IMR-90 (cell line): ENCODE data around the gene GNB2. TPM values are rescaled to one million over a fixed set of nuclear protein-coding genes. Genes with fewer than 3 reads are reported as not detected.

Experiments used
- ATAC-seq: fragments of 200-7000 bp; cut with Tn5 transposase; 2 replicates; pipeline ENCODE4 v1.9.1; 2020; ENCODE audit warnings: low read depth, mild to moderate bottlenecking, moderate library complexity
- Bru-seq: library from RNA; stranded (reverse); fragments of 400-500 nt; gene quantifications from one replicate; lab custom pipeline; 2021; lab: Mats Ljungman, UMichigan
- BruChase-seq, 2 experiments: library from RNA; stranded (reverse); fragments of 400-500 nt; gene quantifications; one replicate each; lab custom pipeline; 2021; lab: Mats Ljungman, UMichigan
- BruUV-seq: library from RNA; stranded (reverse); fragments of 400-500 nt; replicated peaks from 2 replicates; lab custom pipeline; 2021; lab: Mats Ljungman, UMichigan
- CTCF ChIA-PET: fragments of 300-600 bp; formaldehyde crosslinking; extraction: SDS; loops from one replicate; lab custom pipeline; 2021; ENCODE audit warnings: antibody characterized with exemption; lab: Yijun Ruan, JAX
- POLR2A ChIA-PET: fragments of 300-600 bp; sonication (Branson Sonifier 250); formaldehyde crosslinking; loops from one replicate; lab custom pipeline; 2022; ENCODE audit warnings: antibody characterized with exemption; ENCODE audit not compliant: unreplicated experiment; lab: Charles Lee
- DNase-seq: peaks from one replicate; pipeline ENCODE4 v3.0.0; 2013
- H2AFZ ChIP-seq: replicated peaks from 2 replicates; pipeline ENCODE3; 2013; ENCODE audit warnings: low read length, mild to moderate bottlenecking; ENCODE audit not compliant: poor library complexity
- H2AK5ac ChIP-seq: 2 replicates; pipeline ENCODE4 v1.6.1; 2013; ENCODE audit warnings: low read depth, low read length, inconsistent platforms
- H2AK9ac ChIP-seq: replicated peaks from 2 replicates; pipeline ENCODE3; 2013; ENCODE audit warnings: mild to moderate bottlenecking, low read depth, low read length, moderate library complexity; ENCODE audit not compliant: poor library complexity
- H2BK120ac ChIP-seq: 2 replicates; pipeline ENCODE4 v1.6.1; 2013; ENCODE audit warnings: low read depth, low read length, inconsistent platforms
- H2BK15ac ChIP-seq: 3 replicates; pipeline ENCODE4 v1.6.1; 2013; ENCODE audit warnings: low read depth, low read length, inconsistent platforms
- H2BK20ac ChIP-seq: 2 replicates; pipeline ENCODE4 v1.6.1; 2013; ENCODE audit warnings: low read depth, mild to moderate bottlenecking, inconsistent platforms, low read length, moderate library complexity
- H2BK5ac ChIP-seq: 2 replicates; pipeline ENCODE4 v1.6.1; 2013; ENCODE audit warnings: mild to moderate bottlenecking, low read depth, low read length, inconsistent platforms; ENCODE audit not compliant: poor library complexity, severe bottlenecking
- H3K14ac ChIP-seq: replicated peaks from 2 replicates; pipeline ENCODE4 v1.6.1; 2013; ENCODE audit warnings: low read depth, low read length, inconsistent platforms
- H3K18ac ChIP-seq: 2 replicates; pipeline ENCODE4 v1.6.1; 2013; ENCODE audit warnings: low read depth, low read length, control low read depth
- H3K23ac ChIP-seq: 2 replicates; pipeline ENCODE4 v1.6.1; 2013; ENCODE audit warnings: low read depth, low read length, inconsistent platforms
- H3K27ac ChIP-seq: 2 replicates; pipeline ENCODE4 v1.5.1; 2013; ENCODE audit warnings: mild to moderate bottlenecking, control low read depth, low read length; ENCODE audit not compliant: insufficient read depth
- H3K27me3 ChIP-seq: 2 replicates; pipeline ENCODE4 v1.6.1; 2013; ENCODE audit warnings: low read length; ENCODE audit not compliant: control insufficient read depth, insufficient read depth
- H3K36me3 ChIP-seq: 2 replicates; pipeline ENCODE4 v1.6.1; 2013; ENCODE audit warnings: low read length, mixed read lengths; ENCODE audit not compliant: control insufficient read depth, insufficient read depth
- H3K4ac ChIP-seq: 2 replicates; pipeline ENCODE4 v1.6.1; 2013; ENCODE audit warnings: low read depth, low read length, inconsistent platforms
- H3K4me1 ChIP-seq: 2 replicates; pipeline ENCODE4 v1.6.1; 2013; ENCODE audit warnings: low read length, mixed read lengths; ENCODE audit not compliant: control insufficient read depth, insufficient read depth
- H3K4me2 ChIP-seq: 2 replicates; pipeline ENCODE4 v1.6.1; 2013; ENCODE audit warnings: low read depth, mild to moderate bottlenecking, control low read depth, low read length, moderate library complexity
- H3K4me3 ChIP-seq: 2 replicates; pipeline ENCODE4 v1.5.1; 2013; ENCODE audit warnings: low read depth, mild to moderate bottlenecking, control low read depth, low read length, moderate library complexity; ENCODE audit not compliant: insufficient read depth
- H3K56ac ChIP-seq: 2 replicates; pipeline ENCODE4 v1.6.1; 2013; ENCODE audit warnings: low read length, inconsistent platforms; ENCODE audit not compliant: insufficient read depth; ENCODE audit errors: extremely low read depth
- H3K79me1 ChIP-seq, 2 experiments: 2 replicates each; pipeline ENCODE4 v1.6.1; 2013; ENCODE audit warnings: low read length in 2 of 2, inconsistent platforms in 1 of 2, low read depth in 1 of 2
- H3K9ac ChIP-seq: 2 replicates; pipeline ENCODE4 v1.6.1; 2013; ENCODE audit warnings: low read depth, low read length, control low read depth
- H3K9me1 ChIP-seq: 2 replicates; pipeline ENCODE4 v1.6.1; 2013; ENCODE audit warnings: low read length, inconsistent platforms; ENCODE audit not compliant: insufficient read depth
- H3K9me3 ChIP-seq: 2 replicates; pipeline ENCODE4 v1.6.1; 2013; ENCODE audit warnings: low read length; ENCODE audit not compliant: control insufficient read depth, insufficient read depth
- H4K20me1 ChIP-seq: 2 replicates; pipeline ENCODE4 v1.6.1; 2013; ENCODE audit warnings: low read length, inconsistent platforms; ENCODE audit not compliant: insufficient read depth
- H4K5ac ChIP-seq: 2 replicates; pipeline ENCODE4 v1.6.1; 2013; ENCODE audit warnings: mild to moderate bottlenecking, low read depth, low read length, control low read depth
- H4K8ac ChIP-seq, 2 experiments: 2 replicates each; pipeline ENCODE4 v1.6.1; 2013; ENCODE audit warnings: low read depth in 2 of 2, low read length in 2 of 2, control low read depth in 1 of 2, inconsistent platforms in 1 of 2
- H4K91ac ChIP-seq: 2 replicates; pipeline ENCODE4 v1.6.1; 2013; ENCODE audit warnings: low read depth, low read length, inconsistent platforms; ENCODE audit not compliant: insufficient read depth
- BHLHE40 ChIP-seq: fragments of 150-350 bp; IDR thresholded peaks from 2 replicates; pipeline ENCODE4 v1.6.1; 2016; ENCODE audit warnings: mild to moderate bottlenecking, low read depth, low read length
- CHD1 ChIP-seq: IDR thresholded peaks from 2 replicates; pipeline ENCODE4 v1.6.1; 2012; ENCODE audit warnings: low read depth, low read length, improper control_type of control experiment
- ELK1 ChIP-seq: fragments of 150-350 bp; IDR thresholded peaks from 2 replicates; pipeline ENCODE4 v1.6.1; 2016; ENCODE audit warnings: low read depth, mild to moderate bottlenecking, low read length, moderate library complexity, borderline replicate concordance
- FOS ChIP-seq: fragments of 150-350 bp; IDR thresholded peaks from 2 replicates; pipeline ENCODE4 v1.6.1; 2016; ENCODE audit warnings: low read depth, low read length
- MAFK ChIP-seq: IDR thresholded peaks from 2 replicates; pipeline ENCODE4 v1.6.1; 2012; ENCODE audit warnings: low read depth, low read length, improper control_type of control experiment
- MXI1 ChIP-seq: IDR thresholded peaks from 2 replicates; pipeline ENCODE4 v1.6.1; 2012; ENCODE audit warnings: low read depth, mild to moderate bottlenecking, low read length, moderate library complexity, borderline replicate concordance
- NFE2L2 ChIP-seq: fragments of 150-350 bp; IDR thresholded peaks from 2 replicates; pipeline ENCODE4 v1.6.1; 2016; ENCODE audit warnings: low read depth, mild to moderate bottlenecking, low read length
- POLR2A ChIP-seq: IDR thresholded peaks from 2 replicates; pipeline ENCODE4 v1.6.1; 2012; ENCODE audit warnings: mild to moderate bottlenecking, low read depth, low read length
- RCOR1 ChIP-seq: IDR thresholded peaks from 2 replicates; pipeline ENCODE4 v1.6.1; 2012; ENCODE audit warnings: mild to moderate bottlenecking, low read length, improper control_type of control experiment; ENCODE audit not compliant: insufficient replicate concordance
- WGBS, 2 experiments: methylation state at CpG; one replicate each; pipeline versions ENCODE4 v1.1.5 to v1.1.7; 2013; ENCODE audit warnings: missing lambda C conversion rate in 2 of 2; ENCODE audit not compliant: insufficient read length in 1 of 2; ENCODE audit errors: extremely low coverage in 2 of 2; 5-methylcytosine and 5-hydroxymethylcytosine counted together
- dilution Hi-C: fragments of 300-500 bp; cut with HindIII; formaldehyde crosslinking; loops from one replicate; pipeline ENCODE4 v1.14.3; 2018; ENCODE audit warnings: low sequenced_read_pairs; ENCODE audit not compliant: unreplicated experiment
- in situ Hi-C: fragments of 300-500 bp; cut with MboI; formaldehyde crosslinking; loops from 3 replicates; pipeline ENCODE4 v1.14.3; 2019; ENCODE audit warnings: low sequenced_read_pairs, inconsistent platforms, mixed read lengths
- intact Hi-C: fragments of 100-400 bp; cut with micrococcal nuclease; formaldehyde crosslinking; loops from 2 replicates; pipeline ENCODE4 v1.10.0; 2022
- long read RNA-seq: library from polyadenylated mRNA; unstranded; transcript quantifications from one replicate; pipeline ENCODE4 v2.0.0, GENCODE V29; 2021; ENCODE audit not compliant: unreplicated experiment
- polyA plus RNA-seq, 3 experiments: library from polyadenylated mRNA; depleted of rRNA; stranded (reverse); fragments of >200 nt; gene quantifications; 2 replicates each; pipeline ENCODE4 v1.2.3, GENCODE V29; 2012; ENCODE audit warnings: low replicate concordance in 1 of 3
- total RNA-seq: library from RNA; depleted of rRNA; stranded (reverse); fragments of >200 nt; gene quantifications from 2 replicates; pipeline ENCODE4 v1.2.3, GENCODE V29; 2012; rRNA removed
- TF ChIP-seq, protein P1 (sequence below): fragments of 150-350 bp; IDR thresholded peaks from 2 replicates; pipeline ENCODE4 v1.6.1; 2017; ENCODE audit warnings: mild to moderate bottlenecking, antibody characterized with exemption, low read length, low read depth

Gene GNB2
- 62.0 and 67.5 TPM in 2 replicates for total RNA-seq
- polyA plus RNA-seq (2012; rRNA removed) = 245 and 279 TPM in 2 replicates
- polyA plus RNA-seq (2012; cell fraction: cytosol; rRNA removed) = 186 and 472 TPM in 2 replicates
- polyA plus RNA-seq (2012; cell fraction: nucleus; rRNA removed; ENCODE audit: low replicate concordance) = 166 and 348 TPM in 2 replicates
- Bru-seq, nascent RNA = percentile 66 among the genes with signal in this experiment
- BruChase-seq, experiment 1, labeled RNA remaining after a 6-hour chase = percentile 85 among the genes with signal in this experiment
- percentile 64 among the genes with signal in this experiment for BruChase-seq, experiment 2, labeled RNA remaining after a 2-hour chase
- long read RNA-seq, transcript GNB2-201 (10 exons, 1,878 nt) = major isoform, 134 of 191 reads
- long read RNA-seq, transcript GNB2-211 (6 exons, 1,702 nt) = minor isoform, 5 of 191 reads
- long read RNA-seq, transcript GNB2-202 (9 exons, 1,524 nt) = minor isoform, 9 of 191 reads
- long read RNA-seq, partial matches to known transcripts = 27 of 191 reads
- long read RNA-seq, other reads (novel, unspliced or antisense) = 14 of 191 reads

- Histone ChIP-seq H2AK5ac (peak within 1 kb of the TSS; percentile 94), H3K79me1 (peaks cover 9 to 26% of the 10 kb centered on the region in 2 experiments), H2BK15ac (peak within 1 kb of the TSS; percentile 100), H3K56ac (peak within 1 kb of the TSS; percentile 100), H3K23ac (peak within 1 kb of the TSS; percentile 100), H2AK9ac (peak within 1 kb of the TSS; percentile 99), H4K8ac (peak within 1 kb of the TSS; percentile 70 to 100), H3K4me2 (peak within 1 kb of the TSS; percentile 83), H2BK120ac (peak within 1 kb of the TSS; percentile 100), H4K91ac (peak within 1 kb of the TSS; percentile 100), H3K27me3 (no peaks in the 10 kb centered on the region), H3K27ac (peak within 1 kb of the TSS; percentile 97), H3K4ac (peak within 1 kb of the TSS; percentile 100), H3K9me3 (no peaks in the 10 kb centered on the region), H3K36me3 (peaks cover 19% of the 10 kb centered on the region), H4K20me1 (peaks cover 32% of the 10 kb centered on the region), H3K14ac (peak within 1 kb of the TSS; percentile 100), H4K5ac (peak within 1 kb of the TSS; percentile 88), H2BK5ac (peak within 1 kb of the TSS; percentile 98), H3K9me1 (0 out of 2 replicates have a peak, but pooled peaks cover 2% of the 10 kb centered on the region), H2AFZ (peak within 1 kb of the TSS; percentile 100), H2BK20ac (peak within 1 kb of the TSS; percentile 100), H3K4me3 (peak within 1 kb of the TSS; percentile 85), H3K4me1 (peaks cover 4% of the 10 kb centered on the region; the same call in 1 of the 2 replicates), H3K9ac (peak within 1 kb of the TSS; percentile 98), H3K18ac (peak within 1 kb of the TSS; percentile 98)
- in situ Hi-C loops = loop anchor here (10.0 kb wide), 1 partner anchor 199 kb away; the partner anchor contains the start of gene TSC22D4
- ATAC-seq (peak; percentile 86), DNase-seq (peak; percentile 99)
- intact Hi-C loops = loop anchor here (1.0 to 2.0 kb wide), 3 partner anchors 61 to 87 kb away; partner anchors contain the start of genes FBXO24, LRCH4, MOSPD3 and PCOLCE
- POLR2A ChIA-PET = interaction anchor here (0.6 kb wide), 1 partner anchor 89 kb away, joined by 3 read pairs; no protein-coding TSS in a partner anchor
- 0% methylated on average over 11 of the region's 65 CpGs; no CpG with 5 or more reads in 1 of the 2 experiments for WGBS, 2 experiments
- dilution Hi-C loops = no loop called here
- no TSS peak for BruUV-seq
- CTCF ChIA-PET = interaction anchor here (0.6 kb wide), 2 partner anchors 61 kb away, joined by 3 read pairs; partner anchors contain the start of gene MOSPD3
- TF ChIP-seq, protein P1, sequence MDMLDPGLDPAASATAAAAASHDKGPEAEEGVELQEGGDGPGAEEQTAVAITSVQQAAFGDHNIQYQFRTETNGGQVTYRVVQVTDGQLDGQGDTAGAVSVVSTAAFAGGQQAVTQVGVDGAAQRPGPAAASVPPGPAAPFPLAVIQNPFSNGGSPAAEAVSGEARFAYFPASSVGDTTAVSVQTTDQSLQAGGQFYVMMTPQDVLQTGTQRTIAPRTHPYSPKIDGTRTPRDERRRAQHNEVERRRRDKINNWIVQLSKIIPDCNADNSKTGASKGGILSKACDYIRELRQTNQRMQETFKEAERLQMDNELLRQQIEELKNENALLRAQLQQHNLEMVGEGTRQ = peak; percentile 98
- TF ChIP-seq NFE2L2 = no peak
- TF ChIP-seq BHLHE40 = peak; percentile 99
- TF ChIP-seq POLR2A = peak; percentile 25; the same call in 1 of the 2 replicates
- TF ChIP-seq CHD1 = peak; percentile 99; the same call in 1 of the 2 replicates
- 0 out of 2 replicates have a peak, but pooled peaks have one; percentile 16 for TF ChIP-seq FOS
- TF ChIP-seq RCOR1 = peak; percentile 11
- TF ChIP-seq ELK1 = no peak
- no peak; the same call in 1 of the 2 replicates for TF ChIP-seq MXI1
- TF ChIP-seq MAFK = no peak
Observed at GRCh38 chr7:100673302-100673941, at the start of gene GNB2. GNB2 (plus strand) TSS chr7:100673740; CDS start chr7:100676266, 2,526 bp downstream.
